Colonic mucosa (tissue), 4 donors: ENCODE data around the gene YPEL5. TPM values are rescaled to one million over a fixed set of nuclear protein-coding genes. Genes with fewer than 3 reads are reported as not detected.

Source experiments
- DNase-seq: peaks from one replicate; pipeline ENCODE4 v3.0.0-alpha.2; 2020
- H3K27ac ChIP-seq: fragments of 200-600 bp; one replicate; pipeline ENCODE4 v1.8.0; 2021
- H3K27me3 ChIP-seq: fragments of 200-600 bp; one replicate; pipeline ENCODE4 v1.8.0; 2021
- H3K36me3 ChIP-seq: fragments of 200-600 bp; one replicate; pipeline ENCODE4 v1.8.0; 2021
- H3K4me1 ChIP-seq: fragments of 200-600 bp; one replicate; pipeline ENCODE4 v1.8.0; 2021; ENCODE audit warnings: mild to moderate bottlenecking
- H3K4me3 ChIP-seq: fragments of 200-600 bp; one replicate; pipeline ENCODE4 v1.8.0; 2021
- H3K9ac ChIP-seq, 2 donors: one replicate each; pipeline ENCODE4 v1.7.0; 2013; ENCODE audit warnings: control low read depth in 2 of 2, low read depth in 2 of 2, low read length in 2 of 2
- H3K9me3 ChIP-seq: fragments of 200-600 bp; one replicate; pipeline ENCODE4 v1.8.0; 2021
- intact Hi-C: fragments of 100-400 bp; cut with DNase I; formaldehyde crosslinking; loops from one replicate; pipeline ENCODE4 v1.14.1; 2022
- total RNA-seq, 2 donors: library from RNA; stranded (reverse); fragmentation: NEBNext Ultra II Directional in 1 of 2; extraction: Animal tissue kit (Norgen Biotek cat#: 25700) in 1 of 2; gene quantifications; one replicate each; pipeline ENCODE4 v1.2.1, GENCODE V29; 2021
- TF ChIP-seq, protein P1 (sequence below): fragments of 200-600 bp; IDR thresholded peaks from one replicate; pipeline ENCODE4 v1.8.0; 2022; ENCODE audit warnings: antibody characterized with exemption, mild to moderate bottlenecking
- donor health status: healthy.
- donor health status: DM: no; HTN: no; CAD: no.
- donor health status: DM: no; HTN: no; CAD: no.

The YPEL5 gene
- total RNA-seq, 2 donors from 2014 or later = 26.7 to 78.7 TPM

DNA sequence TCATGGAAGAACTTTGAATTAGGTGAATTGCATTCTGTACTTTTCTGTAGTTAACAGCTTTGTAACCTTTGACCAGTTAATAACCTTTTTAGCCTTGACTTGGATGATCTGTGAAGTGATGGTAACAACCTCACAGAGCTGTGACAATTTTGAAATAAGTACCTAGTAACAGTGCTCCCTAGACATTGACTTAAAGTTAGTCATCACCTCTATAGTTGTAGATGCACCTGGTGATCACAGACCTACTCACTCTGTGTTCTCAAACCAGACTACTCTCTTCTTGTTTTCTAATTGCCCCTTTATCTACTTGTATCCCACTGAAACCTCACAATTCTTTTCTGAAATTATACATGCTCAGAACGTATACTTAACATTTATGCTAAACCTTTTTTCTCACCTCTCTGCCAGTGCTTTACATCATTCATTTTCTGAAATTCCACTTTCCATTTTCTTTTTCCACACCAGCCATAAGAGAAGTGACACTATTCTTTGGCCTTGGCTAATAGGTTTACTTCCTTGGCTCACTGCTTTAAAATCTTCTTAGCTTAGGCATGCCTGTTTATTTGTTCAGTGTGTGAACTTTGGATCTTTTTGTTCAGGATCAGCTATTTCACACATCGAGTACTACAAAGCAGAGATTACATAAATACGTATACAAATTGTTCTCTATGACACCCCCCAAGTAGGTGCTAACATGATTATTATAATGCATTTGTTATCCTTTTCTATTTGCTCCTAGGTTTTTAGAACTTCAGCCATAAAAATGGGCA, 9.3 kb downstream of the YPEL5 start:
- peaks cover 6% of the 10 kb centered on the region for H3K36me3 ChIP-seq
- no peak overlapping the region for H3K9ac ChIP-seq
- H3K27ac ChIP-seq = no peak overlapping the region
- TF ChIP-seq, protein P1, sequence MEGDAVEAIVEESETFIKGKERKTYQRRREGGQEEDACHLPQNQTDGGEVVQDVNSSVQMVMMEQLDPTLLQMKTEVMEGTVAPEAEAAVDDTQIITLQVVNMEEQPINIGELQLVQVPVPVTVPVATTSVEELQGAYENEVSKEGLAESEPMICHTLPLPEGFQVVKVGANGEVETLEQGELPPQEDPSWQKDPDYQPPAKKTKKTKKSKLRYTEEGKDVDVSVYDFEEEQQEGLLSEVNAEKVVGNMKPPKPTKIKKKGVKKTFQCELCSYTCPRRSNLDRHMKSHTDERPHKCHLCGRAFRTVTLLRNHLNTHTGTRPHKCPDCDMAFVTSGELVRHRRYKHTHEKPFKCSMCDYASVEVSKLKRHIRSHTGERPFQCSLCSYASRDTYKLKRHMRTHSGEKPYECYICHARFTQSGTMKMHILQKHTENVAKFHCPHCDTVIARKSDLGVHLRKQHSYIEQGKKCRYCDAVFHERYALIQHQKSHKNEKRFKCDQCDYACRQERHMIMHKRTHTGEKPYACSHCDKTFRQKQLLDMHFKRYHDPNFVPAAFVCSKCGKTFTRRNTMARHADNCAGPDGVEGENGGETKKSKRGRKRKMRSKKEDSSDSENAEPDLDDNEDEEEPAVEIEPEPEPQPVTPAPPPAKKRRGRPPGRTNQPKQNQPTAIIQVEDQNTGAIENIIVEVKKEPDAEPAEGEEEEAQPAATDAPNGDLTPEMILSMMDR = no peak
- H3K4me1 ChIP-seq = peaks cover 9% of the 10 kb centered on the region
- H3K27me3 ChIP-seq = no peaks in the 10 kb centered on the region
- H3K4me3 ChIP-seq = no peak overlapping the region
- intact Hi-C loops = no loop called here
- DNase-seq = no peak
- H3K9me3 ChIP-seq = no peaks in the 10 kb centered on the region

DNA sequence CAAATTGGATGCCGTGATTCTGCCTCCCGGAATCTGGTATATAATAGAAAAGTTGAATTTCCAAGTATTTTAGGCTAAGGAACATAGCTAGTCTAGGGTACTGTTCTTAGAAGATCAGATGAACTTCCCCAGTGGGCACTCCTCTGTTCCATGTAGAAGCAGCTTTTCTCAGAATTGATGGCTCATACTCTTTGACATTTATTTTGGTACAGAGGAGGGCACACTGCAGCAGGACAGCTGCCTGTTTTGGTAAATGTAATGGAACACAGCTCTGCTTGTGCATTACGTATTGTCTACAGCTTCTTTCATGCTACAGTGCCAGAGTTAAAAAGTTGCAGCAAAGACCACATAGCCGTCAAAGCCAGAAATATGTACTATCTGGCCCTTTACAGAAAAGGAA, 10.8 kb downstream of the YPEL5 start:
- no peak overlapping the region for H3K9ac ChIP-seq
- intact Hi-C loops = no loop called here

DNA sequence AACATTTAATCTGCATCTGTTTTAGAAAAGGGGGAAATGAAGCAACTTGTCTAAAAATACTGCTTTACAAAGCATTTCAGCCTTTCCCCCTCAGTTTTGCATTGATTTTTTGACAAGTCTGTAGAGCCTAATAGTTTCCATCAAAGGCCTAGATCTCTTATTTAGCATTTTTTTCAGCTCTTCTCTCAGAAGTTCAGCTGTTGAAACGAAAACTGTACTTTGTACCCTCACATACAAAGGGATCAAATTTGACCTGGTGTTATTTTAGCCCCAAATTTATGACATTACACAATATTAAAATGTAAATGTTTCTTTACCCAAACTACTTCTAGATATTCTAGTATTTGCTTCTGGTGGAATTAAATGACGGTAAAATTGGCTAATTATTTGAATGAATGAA, 13.0 kb downstream of the YPEL5 start:
- Histone ChIP-seq H3K9ac (no peak overlapping the region), H3K4me1 (peaks cover 9% of the 10 kb centered on the region)

More for the DNA sequence above, 10.8 kb downstream of the YPEL5 start:
- TF ChIP-seq, protein P1 = no peak
- peaks cover 9% of the 10 kb centered on the region for H3K4me1 ChIP-seq
- peaks cover 6% of the 10 kb centered on the region for H3K36me3 ChIP-seq
- H3K9me3 ChIP-seq = no peaks in the 10 kb centered on the region
- H3K4me3 ChIP-seq = no peak overlapping the region
- H3K27me3 ChIP-seq = no peaks in the 10 kb centered on the region
- no peak for DNase-seq
- H3K27ac ChIP-seq = no peak overlapping the region

DNA sequence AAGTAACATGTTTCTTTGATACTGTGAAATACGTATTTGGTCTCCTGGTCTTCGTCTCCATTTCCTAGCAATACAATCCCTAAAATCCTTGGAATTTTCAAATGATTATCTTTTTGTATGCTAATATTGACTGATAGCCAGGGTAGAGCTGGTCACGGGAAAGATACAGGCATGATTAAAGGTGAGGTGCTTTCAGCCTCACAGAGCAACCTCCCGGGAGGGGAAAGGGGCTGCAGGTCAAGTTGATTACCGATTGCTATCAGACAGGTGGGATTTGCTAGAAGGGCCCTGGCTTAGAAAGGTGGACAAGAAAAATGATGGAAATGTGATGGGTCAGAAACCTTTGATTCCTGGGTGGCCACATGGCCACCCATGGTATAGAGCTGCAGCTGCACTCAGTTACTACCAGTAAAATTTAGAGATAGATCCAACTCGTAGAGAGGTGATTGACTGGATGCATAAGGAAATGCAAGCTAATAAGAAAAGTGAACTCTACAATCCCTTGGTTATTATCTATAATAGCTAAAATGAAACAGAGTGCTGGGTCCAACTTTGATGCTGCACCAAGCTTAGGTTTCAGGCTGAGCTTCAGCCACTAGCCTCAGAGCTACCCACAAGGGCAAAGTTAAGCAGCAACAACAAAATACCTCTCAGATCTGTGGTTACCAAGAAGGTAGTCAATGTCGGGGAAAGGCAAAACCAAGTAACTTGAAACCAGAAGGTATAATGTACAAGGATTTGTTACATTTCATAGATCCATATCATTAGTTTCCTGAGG, 15.3 kb downstream of the YPEL5 start:
- TF ChIP-seq, protein P1 = no peak
- Histone ChIP-seq H3K27ac (no peak overlapping the region), H3K27me3 (no peaks in the 10 kb centered on the region), H3K9me3 (no peaks in the 10 kb centered on the region), H3K4me3 (no peak overlapping the region), H3K36me3 (peaks cover 6% of the 10 kb centered on the region), H3K4me1 (no peaks in the 10 kb centered on the region), H3K9ac (no peak overlapping the region)
- intact Hi-C loops = loop anchor here (10.0 kb wide), 1 partner anchor 1013 kb away; no protein-coding TSS in a partner anchor
- DNase-seq = no peak

More for the DNA sequence above, 13.0 kb downstream of the YPEL5 start:
- Histone ChIP-seq H3K9me3 (no peaks in the 10 kb centered on the region), H3K27ac (no peak overlapping the region), H3K36me3 (peaks cover 6% of the 10 kb centered on the region), H3K4me3 (no peak overlapping the region), H3K27me3 (no peaks in the 10 kb centered on the region)
- DNase-seq = no peak
- intact Hi-C loops = loop anchor here (10.0 kb wide), 1 partner anchor 1015 kb away; no protein-coding TSS in a partner anchor
- TF ChIP-seq, protein P1 = no peak

DNA sequence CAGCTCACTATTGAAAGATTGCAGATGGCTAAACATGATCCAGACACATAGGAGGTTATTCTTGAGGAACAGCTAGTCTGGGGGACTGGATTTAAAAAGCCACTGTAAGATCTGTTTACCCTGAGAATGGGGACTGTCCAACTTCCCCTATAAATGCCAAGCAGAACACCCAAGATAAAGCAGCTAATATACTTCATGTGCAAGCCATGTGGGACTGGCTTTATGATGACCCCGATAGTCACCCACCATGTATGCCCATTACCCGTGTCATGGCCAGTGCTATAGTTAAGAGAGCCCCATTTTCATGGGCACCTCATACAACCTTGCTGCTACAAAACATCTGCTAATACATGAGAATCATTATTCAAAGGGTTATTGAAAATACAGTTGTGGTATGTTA, 16.0 kb downstream of the YPEL5 start:
- no peaks in the 10 kb centered on the region for H3K4me1 ChIP-seq
- TF ChIP-seq, protein P1 = no peak
- peaks cover 6% of the 10 kb centered on the region for H3K36me3 ChIP-seq
- no peak overlapping the region for H3K27ac ChIP-seq
- H3K9ac ChIP-seq = no peak overlapping the region
- intact Hi-C loops = loop anchor here (10.0 kb wide), 1 partner anchor 1012 kb away; no protein-coding TSS in a partner anchor
- no peaks in the 10 kb centered on the region for H3K27me3 ChIP-seq
- H3K4me3 ChIP-seq = no peak overlapping the region
- H3K9me3 ChIP-seq = no peaks in the 10 kb centered on the region
- no peak for DNase-seq
